Bronchial smooth muscle cell (primary cell): ENCODE results near the gene TMEM51. TPM values are rescaled to one million over a fixed set of nuclear protein-coding genes. Genes with fewer than 3 reads are reported as not detected.

Experiments used
- total RNA-seq: library from RNA; depleted of rRNA; stranded (reverse); fragments of >200 nt; gene quantifications from 2 replicates; pipeline ENCODE4 v1.2.1, GENCODE V29; 2014

TMEM51 gene
- 2.8 and 4.1 TPM in 2 replicates for total RNA-seq

DNA sequence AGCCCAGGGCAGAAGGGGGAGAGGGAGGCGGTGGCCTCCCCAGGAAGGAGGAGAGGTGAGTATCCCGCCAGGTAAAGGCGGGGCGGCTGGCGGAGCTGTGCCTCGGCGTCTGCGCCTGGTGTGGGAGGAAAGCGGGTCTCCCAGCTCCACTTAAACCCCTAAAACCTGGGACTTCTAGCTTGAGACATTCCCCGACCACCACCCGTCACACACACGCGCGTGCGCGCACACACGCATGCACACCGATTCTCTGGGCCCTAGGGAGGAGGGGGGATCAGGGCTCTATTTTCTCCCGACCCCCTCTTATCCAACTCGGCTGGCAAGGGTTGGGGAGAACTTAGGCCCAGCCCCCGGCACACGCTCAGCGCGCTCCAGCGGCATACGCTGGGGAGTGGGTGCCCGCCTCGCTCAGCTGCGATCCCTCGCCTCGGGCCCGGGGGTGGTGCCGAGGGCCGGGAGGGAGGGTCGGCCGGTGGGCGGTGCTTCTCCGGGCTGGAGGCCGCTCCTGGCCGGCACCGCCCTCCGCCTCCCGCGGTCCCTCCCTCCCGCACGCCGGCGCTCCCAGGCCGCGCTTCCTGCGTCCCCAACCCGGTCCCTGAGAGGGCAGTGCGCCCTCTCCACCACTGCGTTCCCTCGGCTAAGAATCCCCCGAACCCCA lies at the start of gene TMEM51:
Gene TMEM51 (plus strand): TSS at position 564 of the 658 bp plus-strand sequence. CDS start 61,341 bp downstream, outside the sequence.

GRCh38 chr1:15246960-15247614 lies 93.5 kb downstream of the TMEM51 start, which contains the start of gene FHAD1:
Gene FHAD1, plus strand, starts transcription at chr1:15247223. Its CDS starts 4,562 bp downstream, at chr1:15251785.

Other genes with a start within 250 kb of the TMEM51 start
- 0.26 and 0.32 TPM in 2 replicates for gene FHAD1, start 93.5 kb downstream of the TMEM51 start, total RNA-seq